Measurements from ENCODE around the gene PTGFRN.

DNA sequence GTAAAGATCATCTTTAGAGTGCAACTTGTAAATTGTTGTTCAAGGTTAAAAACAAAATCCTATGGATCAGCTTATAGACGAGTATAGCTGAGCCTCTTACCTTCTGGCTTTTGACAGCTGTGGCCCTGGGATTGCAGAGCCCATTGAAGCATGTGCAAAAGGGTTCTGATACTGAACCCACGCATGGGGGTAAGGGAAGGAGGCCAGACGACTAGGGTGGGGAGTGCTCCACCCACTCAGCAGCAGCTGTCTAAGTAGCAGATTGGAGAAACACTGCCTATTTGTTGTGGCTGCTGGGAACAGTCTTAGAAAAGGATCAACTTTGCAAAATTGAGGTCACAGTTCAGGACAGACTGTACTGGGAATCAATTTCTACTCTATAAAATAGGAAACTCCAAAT is 107.9 kb downstream of the PTGFRN start:
- TF ChIP-seq, protein P1, sequence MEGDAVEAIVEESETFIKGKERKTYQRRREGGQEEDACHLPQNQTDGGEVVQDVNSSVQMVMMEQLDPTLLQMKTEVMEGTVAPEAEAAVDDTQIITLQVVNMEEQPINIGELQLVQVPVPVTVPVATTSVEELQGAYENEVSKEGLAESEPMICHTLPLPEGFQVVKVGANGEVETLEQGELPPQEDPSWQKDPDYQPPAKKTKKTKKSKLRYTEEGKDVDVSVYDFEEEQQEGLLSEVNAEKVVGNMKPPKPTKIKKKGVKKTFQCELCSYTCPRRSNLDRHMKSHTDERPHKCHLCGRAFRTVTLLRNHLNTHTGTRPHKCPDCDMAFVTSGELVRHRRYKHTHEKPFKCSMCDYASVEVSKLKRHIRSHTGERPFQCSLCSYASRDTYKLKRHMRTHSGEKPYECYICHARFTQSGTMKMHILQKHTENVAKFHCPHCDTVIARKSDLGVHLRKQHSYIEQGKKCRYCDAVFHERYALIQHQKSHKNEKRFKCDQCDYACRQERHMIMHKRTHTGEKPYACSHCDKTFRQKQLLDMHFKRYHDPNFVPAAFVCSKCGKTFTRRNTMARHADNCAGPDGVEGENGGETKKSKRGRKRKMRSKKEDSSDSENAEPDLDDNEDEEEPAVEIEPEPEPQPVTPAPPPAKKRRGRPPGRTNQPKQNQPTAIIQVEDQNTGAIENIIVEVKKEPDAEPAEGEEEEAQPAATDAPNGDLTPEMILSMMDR (IDR thresholded peaks at IDR 0.05), result no peak
- no peak for TF ChIP-seq EZH2phosphoT487 (IDR thresholded peaks at IDR 0.05)
